Keratinocyte (primary cell): Measurements from ENCODE around the gene RBM24.

Source experiments
- EZH2 ChIP-seq: IDR thresholded peaks from one replicate; pipeline ENCODE4 v1.6.1; 2012; ENCODE audit warnings: inconsistent platforms, mild to moderate bottlenecking, low read length, moderate library complexity
- TF ChIP-seq, protein P1 (sequence below), 3 experiments: IDR thresholded peaks in 1 of 3; conservative IDR thresholded peaks in 1 of 3; optimal IDR thresholded peaks in 1 of 3; 2 replicates in 2 of 3; 3 replicates in 1 of 3; pipeline versions ENCODE3 to v1.5.1; 2011; ENCODE audit warnings: low read length in 3 of 3, mild to moderate bottlenecking in 3 of 3, moderate library complexity in 2 of 3, control low read depth in 1 of 3, inconsistent platforms in 1 of 3; ENCODE audit not compliant: insufficient read depth in 2 of 3; ENCODE audit errors: extremely low read depth in 1 of 3

DNA sequence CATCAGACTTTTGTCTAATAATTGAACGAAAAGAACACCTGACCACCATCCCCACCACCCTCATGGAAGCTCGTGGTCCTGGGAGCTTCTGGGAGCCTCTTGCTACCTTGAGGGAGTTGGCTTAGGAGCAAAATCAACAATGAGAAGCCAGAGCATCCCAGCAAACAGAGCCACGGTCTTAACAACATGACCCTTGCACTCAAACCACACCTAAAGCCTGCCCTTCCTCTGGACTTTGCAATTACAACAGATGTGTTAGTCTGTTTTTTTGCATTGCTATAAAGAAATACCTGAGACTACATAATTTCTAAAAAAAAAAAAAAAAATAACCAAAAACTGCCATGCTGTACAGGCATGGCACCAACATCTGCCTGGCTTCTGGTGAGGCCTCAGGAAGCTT, 9.5 kb upstream of the RBM24 start:
- TF ChIP-seq, protein P1, sequence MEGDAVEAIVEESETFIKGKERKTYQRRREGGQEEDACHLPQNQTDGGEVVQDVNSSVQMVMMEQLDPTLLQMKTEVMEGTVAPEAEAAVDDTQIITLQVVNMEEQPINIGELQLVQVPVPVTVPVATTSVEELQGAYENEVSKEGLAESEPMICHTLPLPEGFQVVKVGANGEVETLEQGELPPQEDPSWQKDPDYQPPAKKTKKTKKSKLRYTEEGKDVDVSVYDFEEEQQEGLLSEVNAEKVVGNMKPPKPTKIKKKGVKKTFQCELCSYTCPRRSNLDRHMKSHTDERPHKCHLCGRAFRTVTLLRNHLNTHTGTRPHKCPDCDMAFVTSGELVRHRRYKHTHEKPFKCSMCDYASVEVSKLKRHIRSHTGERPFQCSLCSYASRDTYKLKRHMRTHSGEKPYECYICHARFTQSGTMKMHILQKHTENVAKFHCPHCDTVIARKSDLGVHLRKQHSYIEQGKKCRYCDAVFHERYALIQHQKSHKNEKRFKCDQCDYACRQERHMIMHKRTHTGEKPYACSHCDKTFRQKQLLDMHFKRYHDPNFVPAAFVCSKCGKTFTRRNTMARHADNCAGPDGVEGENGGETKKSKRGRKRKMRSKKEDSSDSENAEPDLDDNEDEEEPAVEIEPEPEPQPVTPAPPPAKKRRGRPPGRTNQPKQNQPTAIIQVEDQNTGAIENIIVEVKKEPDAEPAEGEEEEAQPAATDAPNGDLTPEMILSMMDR (optimal IDR thresholded peaks at IDR 0.05 in 1 of 3, IDR thresholded peaks at IDR 0.05 in 1 of 3, conservative IDR thresholded peaks at IDR 0.05 in 1 of 3; ENCODE audit: extremely low read depth in 1 of 3, insufficient read depth in 2 of 3, low read length in 3 of 3): no peak
- no peak for TF ChIP-seq EZH2
